Gastrocnemius medialis (tissue), 4 donors: ENCODE results near the gene DCHS2.

ENCODE experiments used
- POLR2A ChIP-seq, 2 donors: fragments of 450-650 bp; IDR thresholded peaks; one replicate each; pipeline ENCODE4 v1.6.1; 2017; ENCODE audit warnings: antibody characterized with exemption in 2 of 2, mild to moderate bottlenecking in 2 of 2, moderate library complexity in 2 of 2
- TF ChIP-seq, protein P1 (sequence below), 5 experiments: fragments of 450-650 bp in 3 of 5; fragments of 200-600 bp in 2 of 5; sonication (generic) in 2 of 5; IDR thresholded peaks in 4 of 5; conservative IDR thresholded peaks in 1 of 5; 1 replicate in 4 of 5; 2 replicates in 1 of 5; pipeline ENCODE4 v1.5.1; 2016 to 2019; ENCODE audit warnings: antibody characterized with exemption in 5 of 5, mild to moderate bottlenecking in 3 of 5, moderate library complexity in 3 of 5

- TF ChIP-seq, protein P1, sequence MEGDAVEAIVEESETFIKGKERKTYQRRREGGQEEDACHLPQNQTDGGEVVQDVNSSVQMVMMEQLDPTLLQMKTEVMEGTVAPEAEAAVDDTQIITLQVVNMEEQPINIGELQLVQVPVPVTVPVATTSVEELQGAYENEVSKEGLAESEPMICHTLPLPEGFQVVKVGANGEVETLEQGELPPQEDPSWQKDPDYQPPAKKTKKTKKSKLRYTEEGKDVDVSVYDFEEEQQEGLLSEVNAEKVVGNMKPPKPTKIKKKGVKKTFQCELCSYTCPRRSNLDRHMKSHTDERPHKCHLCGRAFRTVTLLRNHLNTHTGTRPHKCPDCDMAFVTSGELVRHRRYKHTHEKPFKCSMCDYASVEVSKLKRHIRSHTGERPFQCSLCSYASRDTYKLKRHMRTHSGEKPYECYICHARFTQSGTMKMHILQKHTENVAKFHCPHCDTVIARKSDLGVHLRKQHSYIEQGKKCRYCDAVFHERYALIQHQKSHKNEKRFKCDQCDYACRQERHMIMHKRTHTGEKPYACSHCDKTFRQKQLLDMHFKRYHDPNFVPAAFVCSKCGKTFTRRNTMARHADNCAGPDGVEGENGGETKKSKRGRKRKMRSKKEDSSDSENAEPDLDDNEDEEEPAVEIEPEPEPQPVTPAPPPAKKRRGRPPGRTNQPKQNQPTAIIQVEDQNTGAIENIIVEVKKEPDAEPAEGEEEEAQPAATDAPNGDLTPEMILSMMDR (IDR thresholded peaks at IDR 0.05 in 4 of 5, conservative IDR thresholded peaks at IDR 0.05 in 1 of 5) = no peak
- TF ChIP-seq POLR2A (IDR thresholded peaks at IDR 0.05) = no peak
Measured at GRCh38 chr4:154466336-154466735, 25.3 kb downstream of the DCHS2 start.
